Neuronal stem cell (in vitro differentiated cells): Measurements from ENCODE around the gene KIF22.

Experiments
- DNase-seq: peaks from one replicate; pipeline ENCODE4 v3.0.0-alpha.2; 2013; ENCODE audit warnings: low spot score
- H2AFZ ChIP-seq: one replicate; pipeline ENCODE4 v1.6.1; 2013; ENCODE audit warnings: mild to moderate bottlenecking, low read length, inconsistent platforms
- H2AK5ac ChIP-seq: 2 replicates; pipeline ENCODE4 v1.6.1; 2013; ENCODE audit warnings: low read depth, mild to moderate bottlenecking, inconsistent platforms, low read length, moderate library complexity, mixed read lengths
- H2BK120ac ChIP-seq: 2 replicates; pipeline ENCODE4 v1.6.1; 2013; ENCODE audit warnings: low read depth, mild to moderate bottlenecking, inconsistent platforms, low read length, moderate library complexity, mixed read lengths
- H2BK12ac ChIP-seq: one replicate; pipeline ENCODE4 v1.6.1; 2013; ENCODE audit warnings: low read length, inconsistent platforms
- H2BK15ac ChIP-seq: 2 replicates; pipeline ENCODE4 v1.6.1; 2013; ENCODE audit warnings: mild to moderate bottlenecking, low read length, inconsistent platforms, mixed read lengths
- H2BK5ac ChIP-seq: one replicate; pipeline ENCODE4 v1.6.1; 2013; ENCODE audit warnings: inconsistent platforms, mild to moderate bottlenecking, low read length, moderate library complexity
- H3K14ac ChIP-seq: one replicate; pipeline ENCODE4 v1.6.1; 2013; ENCODE audit warnings: low read length, inconsistent platforms
- H3K18ac ChIP-seq: 2 replicates; pipeline ENCODE4 v1.6.1; 2013; ENCODE audit warnings: low read length, inconsistent platforms
- H3K23ac ChIP-seq: 2 replicates; pipeline ENCODE4 v1.6.1; 2013; ENCODE audit warnings: low read depth, mild to moderate bottlenecking, mixed read lengths, low read length, inconsistent platforms; ENCODE audit not compliant: poor library complexity
- H3K27ac ChIP-seq: replicated peaks from 3 replicates; pipeline ENCODE4 v1.5.1; 2013; ENCODE audit warnings: low read length, inconsistent platforms
- H3K27me3 ChIP-seq, 3 experiments: 2 replicates each; pipeline ENCODE4 v1.6.1; 2013; ENCODE audit warnings: low read length in 3 of 3, mild to moderate bottlenecking in 2 of 3, inconsistent platforms in 1 of 3, low read depth in 1 of 3, mixed read lengths in 1 of 3, moderate library complexity in 1 of 3; ENCODE audit not compliant: control insufficient read depth in 3 of 3, insufficient read depth in 3 of 3
- H3K36me3 ChIP-seq, 2 donors: replicated peaks in 1 of 2; 2 replicates each; pipeline ENCODE4 v1.6.1; 2013; ENCODE audit warnings: low read length in 2 of 2; ENCODE audit not compliant: control insufficient read depth in 2 of 2, insufficient read depth in 2 of 2
- H3K4ac ChIP-seq: 2 replicates; pipeline ENCODE4 v1.6.1; 2013; ENCODE audit warnings: inconsistent platforms, mild to moderate bottlenecking, low read length, moderate library complexity
- H3K4me1 ChIP-seq, 2 donors: 1 replicate in 1 of 2; 2 replicates in 1 of 2; pipeline ENCODE4 v1.6.1; 2013; ENCODE audit warnings: low read length in 2 of 2, low read depth in 1 of 2; ENCODE audit not compliant: control insufficient read depth in 2 of 2, insufficient read depth in 1 of 2
- H3K4me2 ChIP-seq: one replicate; pipeline ENCODE4 v1.6.1; 2013; ENCODE audit warnings: mild to moderate bottlenecking, low read length, inconsistent platforms; ENCODE audit not compliant: insufficient read depth, poor library complexity, severe bottlenecking
- H3K4me3 ChIP-seq, 2 donors: 2 replicates each; pipeline ENCODE4 v1.5.1; 2013; ENCODE audit warnings: low read length in 2 of 2, mild to moderate bottlenecking in 2 of 2, inconsistent platforms in 1 of 2, moderate library complexity in 1 of 2
- H3K79me1 ChIP-seq: one replicate; pipeline ENCODE4 v1.6.1; 2013; ENCODE audit warnings: low read depth, mild to moderate bottlenecking, inconsistent platforms, low read length, moderate library complexity
- H3K9ac ChIP-seq: one replicate; pipeline ENCODE4 v1.6.1; 2013; ENCODE audit warnings: mild to moderate bottlenecking, low read depth, low read length, inconsistent platforms; ENCODE audit not compliant: poor library complexity
- H3K9me3 ChIP-seq, 2 donors: replicated peaks in 1 of 2; 2 replicates each; pipeline versions ENCODE3 to v1.6.1; 2013; ENCODE audit warnings: low read length in 2 of 2, mild to moderate bottlenecking in 2 of 2, inconsistent platforms in 1 of 2, low read depth in 1 of 2, mixed read lengths in 1 of 2, moderate library complexity in 1 of 2; ENCODE audit not compliant: control insufficient read depth in 2 of 2, insufficient read depth in 1 of 2
- H4K8ac ChIP-seq: one replicate; pipeline ENCODE4 v1.6.1; 2013; ENCODE audit warnings: low read depth, mild to moderate bottlenecking, inconsistent platforms, low read length, moderate library complexity
- H4K91ac ChIP-seq: one replicate; pipeline ENCODE4 v1.6.1; 2013; ENCODE audit warnings: low read length, low read depth, mild to moderate bottlenecking, inconsistent platforms; ENCODE audit not compliant: poor library complexity
- WGBS, 2 donors: extraction: QIAGEN DNeasy Blood & Tissue Kit; methylation state at CpG; one replicate each; pipeline ENCODE4 v1.1.7; 2013; ENCODE audit warnings: missing lambda C conversion rate in 2 of 2, mixed read lengths in 1 of 2; ENCODE audit not compliant: insufficient read length in 2 of 2, insufficient replicate concordance in 1 of 2; ENCODE audit errors: extremely low coverage in 2 of 2; 5-methylcytosine and 5-hydroxymethylcytosine counted together

The KIF22 gene

GRCh38 chr16:29774730-29775129 is 15.8 kb upstream of the KIF22 start:
- no peak overlapping the region for H4K8ac ChIP-seq
- H3K23ac ChIP-seq = no peak overlapping the region
- H2BK15ac ChIP-seq = no peak overlapping the region
- no peaks in the 10 kb centered on the region for H3K36me3 ChIP-seq
- no CpG with 5 or more reads among the region's 5 CpGs for WGBS, 2 donors
- H3K14ac ChIP-seq = no peak overlapping the region
- no peak overlapping the region for H3K4ac ChIP-seq
- H3K27me3 ChIP-seq = peaks cover 0 to 9% (median 2%) of the 10 kb centered on the region in 3 experiments
- H3K4me3 ChIP-seq = no peak overlapping the region
- H3K9me3 ChIP-seq = no peaks in the 10 kb centered on the region
- peaks cover 0 to 2% of the 10 kb centered on the region in 2 donors for H3K4me1 ChIP-seq
- no peak for DNase-seq
- no peak overlapping the region for H2AFZ ChIP-seq
- no peak overlapping the region for H3K4me2 ChIP-seq
- no peak overlapping the region for H2BK12ac ChIP-seq
- no peaks in the 10 kb centered on the region for H3K79me1 ChIP-seq
- H3K27ac ChIP-seq = no peak overlapping the region
- peak overlapping the region; percentile 61 for H3K18ac ChIP-seq
- H2AK5ac ChIP-seq = no peak overlapping the region
- no peak overlapping the region for H4K91ac ChIP-seq
- no peak overlapping the region for H2BK5ac ChIP-seq
- H2BK120ac ChIP-seq = no peak overlapping the region
- no peak overlapping the region for H3K9ac ChIP-seq

- no peaks in the 10 kb centered on the region for H3K79me1 ChIP-seq
- WGBS, 2 donors = no CpG with 5 or more reads among the region's 4 CpGs
These were observed 14.7 kb upstream of the KIF22 start for GRCh38 chr16:29775742-29776408.

GRCh38 chr16:29777576-29778350 is 12.8 kb upstream of the KIF22 start, which contains the start of gene ZG16:
Gene ZG16 (plus strand): TSS chr16:29778256. CDS start chr16:29779267, 1,011 bp downstream.
- Histone ChIP-seq H2BK120ac (no peak within 1 kb of the TSS), H3K23ac (no peak within 1 kb of the TSS), H3K36me3 (no peaks in the 10 kb centered on the region), H2BK5ac (no peak within 1 kb of the TSS), H3K4me1 (peaks cover 0 to 2% of the 10 kb centered on the region in 2 donors), H3K9me3 (no peaks in the 10 kb centered on the region), H3K27ac (no peak within 1 kb of the TSS), H3K4ac (no peak within 1 kb of the TSS), H3K14ac (no peak within 1 kb of the TSS), H3K18ac (no peak within 1 kb of the TSS), H3K79me1 (no peaks in the 10 kb centered on the region), H3K9ac (no peak within 1 kb of the TSS), H3K4me2 (no peak within 1 kb of the TSS), H2BK15ac (no peak within 1 kb of the TSS), H2AK5ac (no peak within 1 kb of the TSS), H4K8ac (no peak within 1 kb of the TSS), H3K4me3 (no peak within 1 kb of the TSS), H4K91ac (no peak within 1 kb of the TSS), H2BK12ac (no peak within 1 kb of the TSS), H2AFZ (no peak within 1 kb of the TSS), H3K27me3 (peaks cover 0 to 22% (median 2%) of the 10 kb centered on the region in 3 experiments)
- WGBS, 2 donors = no CpG with 5 or more reads among the region's 10 CpGs
- no peak for DNase-seq

More at GRCh38 chr16:29775742-29776408, 14.7 kb upstream of the KIF22 start:
- Histone ChIP-seq H2AFZ (peak overlapping the region; percentile 22), H3K9me3 (no peaks in the 10 kb centered on the region), H2BK12ac (no peak overlapping the region), H2BK120ac (no peak overlapping the region), H3K23ac (no peak overlapping the region), H2BK15ac (no peak overlapping the region), H4K8ac (no peak overlapping the region), H3K18ac (no peak overlapping the region), H3K4me2 (no peak overlapping the region), H3K9ac (no peak overlapping the region), H2BK5ac (no peak overlapping the region), H2AK5ac (no peak overlapping the region), H3K14ac (no peak overlapping the region), H3K36me3 (no peaks in the 10 kb centered on the region), H4K91ac (no peak overlapping the region), H3K27ac (no peak overlapping the region), H3K4me1 (peaks cover 0 to 2% of the 10 kb centered on the region in 2 donors), H3K4ac (no peak overlapping the region), H3K4me3 (no peak overlapping the region), H3K27me3 (peaks cover 0 to 17% (median 2%) of the 10 kb centered on the region in 3 experiments)
- DNase-seq = no peak

GRCh38 chr16:29779474-29779873 is 11.1 kb upstream of the KIF22 start:
- H3K27me3 ChIP-seq = peaks cover 0 to 22% (median 2%) of the 10 kb centered on the region in 3 experiments
- no peak overlapping the region for H3K14ac ChIP-seq
- H3K4me2 ChIP-seq = no peak overlapping the region
- no peaks in the 10 kb centered on the region for H3K79me1 ChIP-seq
- H2AK5ac ChIP-seq = no peak overlapping the region
- no CpG with 5 or more reads among the region's 10 CpGs for WGBS, 2 donors
- DNase-seq = no peak
- H3K9ac ChIP-seq = no peak overlapping the region
- H2BK5ac ChIP-seq = no peak overlapping the region
- no peak overlapping the region for H2BK120ac ChIP-seq
- no peak overlapping the region for H3K4ac ChIP-seq
- no peaks in the 10 kb centered on the region for H3K36me3 ChIP-seq
- H3K4me1 ChIP-seq = peaks cover 2 to 4% of the 10 kb centered on the region in 2 donors
- H2BK15ac ChIP-seq = no peak overlapping the region
- no peak overlapping the region for H4K91ac ChIP-seq
- no peak overlapping the region for H2BK12ac ChIP-seq
- H3K4me3 ChIP-seq = no peak overlapping the region
- H3K23ac ChIP-seq = no peak overlapping the region
- H2AFZ ChIP-seq = no peak overlapping the region
- H3K27ac ChIP-seq = no peak overlapping the region
- H4K8ac ChIP-seq = no peak overlapping the region
- no peaks in the 10 kb centered on the region for H3K9me3 ChIP-seq
- H3K18ac ChIP-seq = no peak overlapping the region
